Neural crest cell (in vitro differentiated cells): ENCODE data around the gene KRT32. TPM values are rescaled to one million over a fixed set of nuclear protein-coding genes. Genes with fewer than 3 reads are reported as not detected.
A peak's percentile ranks its signal among the peaks of the same experiment; 100 is the strongest.

Source experiments
- DNase-seq: peaks from one replicate; pipeline ENCODE4 v3.0.0; 2021; ENCODE audit warnings: low read depth, mixed read lengths, low spot score
- H3K27ac Mint-ChIP-seq: one replicate; pipeline ENCODE4 v1.8.0; 2021; ENCODE audit warnings: mild to moderate bottlenecking, mixed read lengths; ENCODE audit not compliant: unreplicated experiment
- H3K27me3 Mint-ChIP-seq: 2 replicates; pipeline ENCODE4 v1.8.0; 2021; ENCODE audit warnings: low read depth, mild to moderate bottlenecking, mixed read lengths
- H3K36me3 Mint-ChIP-seq: 2 replicates; pipeline ENCODE4 v1.8.0; 2021; ENCODE audit warnings: low read depth, mild to moderate bottlenecking, mixed read lengths
- H3K4me1 Mint-ChIP-seq: 2 replicates; pipeline ENCODE4 v1.8.0; 2021; ENCODE audit warnings: mixed read lengths
- H3K4me3 Mint-ChIP-seq: one replicate; pipeline ENCODE4 v1.8.0; 2021; ENCODE audit warnings: mild to moderate bottlenecking, mixed read lengths
- H3K9me3 Mint-ChIP-seq: 2 replicates; pipeline ENCODE4 v1.8.0; 2021; ENCODE audit warnings: mixed read lengths
- total RNA-seq: library from RNA; stranded (reverse); gene quantifications from 2 replicates; pipeline ENCODE4 v1.2.1, GENCODE V29; 2021
- TF ChIP-seq, protein P1 (sequence below): fragments of 200-600 bp; sonication (generic); conservative IDR thresholded peaks from 2 replicates; pipeline ENCODE4 v1.5.0; 2021; ENCODE audit warnings: antibody characterized with exemption, mild to moderate bottlenecking

KRT32 gene
- total RNA-seq, 1 donor from 2014 or later, result not detected

DNA sequence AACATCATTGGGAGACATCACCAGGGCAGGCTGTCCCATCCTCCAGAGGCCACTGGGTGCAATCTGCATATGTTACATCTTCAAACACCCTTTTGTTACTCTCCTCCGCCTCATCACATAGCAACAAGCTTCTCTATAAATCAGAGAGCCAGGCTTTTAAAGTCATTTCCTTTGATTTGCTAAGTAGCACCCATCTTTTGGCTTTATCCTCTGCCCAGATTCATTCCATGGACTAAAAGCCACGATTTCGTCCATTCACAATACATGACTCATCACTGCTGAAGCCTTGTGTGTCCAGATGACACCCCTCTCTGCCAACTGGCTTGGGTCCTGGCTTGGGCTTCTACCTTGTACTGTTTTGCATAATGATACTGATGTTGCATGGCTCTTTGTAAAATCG lies 24.4 kb downstream of the KRT32 start:
- DNase-seq, result no peak
- no peaks in the 10 kb centered on the region for H3K36me3 Mint-ChIP-seq
- H3K27me3 Mint-ChIP-seq, result no peaks in the 10 kb centered on the region
- peaks cover 3% of the 10 kb centered on the region for H3K9me3 Mint-ChIP-seq
- peaks cover 8% of the 10 kb centered on the region for H3K4me1 Mint-ChIP-seq
- no peak overlapping the region for H3K27ac Mint-ChIP-seq
- H3K4me3 Mint-ChIP-seq, result no peak overlapping the region
- TF ChIP-seq, protein P1, sequence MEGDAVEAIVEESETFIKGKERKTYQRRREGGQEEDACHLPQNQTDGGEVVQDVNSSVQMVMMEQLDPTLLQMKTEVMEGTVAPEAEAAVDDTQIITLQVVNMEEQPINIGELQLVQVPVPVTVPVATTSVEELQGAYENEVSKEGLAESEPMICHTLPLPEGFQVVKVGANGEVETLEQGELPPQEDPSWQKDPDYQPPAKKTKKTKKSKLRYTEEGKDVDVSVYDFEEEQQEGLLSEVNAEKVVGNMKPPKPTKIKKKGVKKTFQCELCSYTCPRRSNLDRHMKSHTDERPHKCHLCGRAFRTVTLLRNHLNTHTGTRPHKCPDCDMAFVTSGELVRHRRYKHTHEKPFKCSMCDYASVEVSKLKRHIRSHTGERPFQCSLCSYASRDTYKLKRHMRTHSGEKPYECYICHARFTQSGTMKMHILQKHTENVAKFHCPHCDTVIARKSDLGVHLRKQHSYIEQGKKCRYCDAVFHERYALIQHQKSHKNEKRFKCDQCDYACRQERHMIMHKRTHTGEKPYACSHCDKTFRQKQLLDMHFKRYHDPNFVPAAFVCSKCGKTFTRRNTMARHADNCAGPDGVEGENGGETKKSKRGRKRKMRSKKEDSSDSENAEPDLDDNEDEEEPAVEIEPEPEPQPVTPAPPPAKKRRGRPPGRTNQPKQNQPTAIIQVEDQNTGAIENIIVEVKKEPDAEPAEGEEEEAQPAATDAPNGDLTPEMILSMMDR, result no peak

DNA sequence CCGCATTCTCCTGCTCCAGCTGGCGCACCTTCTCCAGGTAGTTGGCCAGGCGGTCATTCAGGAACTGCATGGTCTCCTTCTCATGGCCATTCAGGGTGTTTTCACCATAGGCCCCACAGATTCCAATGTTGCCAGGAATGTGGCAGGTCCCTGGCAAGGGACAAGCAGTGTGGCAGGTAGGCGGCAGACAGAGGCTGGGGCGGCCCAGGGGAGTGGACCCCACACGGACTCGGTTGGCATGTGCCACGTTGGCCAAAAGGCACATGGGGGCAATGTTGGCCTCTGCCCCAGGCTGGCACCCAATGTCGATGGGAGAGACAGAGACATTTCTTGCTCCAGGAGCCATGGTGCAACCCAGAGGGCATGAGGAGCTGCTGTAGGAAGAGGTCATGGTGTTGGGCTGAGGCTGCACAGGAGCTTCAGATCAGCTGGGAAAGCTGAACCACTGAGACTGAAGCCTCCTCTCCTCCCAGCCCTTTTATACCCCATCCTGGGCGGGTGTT lies 26.6 kb downstream of the KRT32 start, which contains the start of gene KRT38:
Gene KRT38 (minus strand): TSS at position 453 of the 503 bp plus-strand sequence. CDS start 62 bp downstream, at position 391.
- H3K27me3 Mint-ChIP-seq, result no peaks in the 10 kb centered on the region
- peaks cover 3% of the 10 kb centered on the region for H3K9me3 Mint-ChIP-seq
- no peak within 1 kb of the TSS for H3K4me3 Mint-ChIP-seq
- H3K27ac Mint-ChIP-seq, result no peak within 1 kb of the TSS
- TF ChIP-seq, protein P1, result no peak
- peaks cover 8% of the 10 kb centered on the region for H3K4me1 Mint-ChIP-seq
- no peaks in the 10 kb centered on the region for H3K36me3 Mint-ChIP-seq
- no peak for DNase-seq

DNA sequence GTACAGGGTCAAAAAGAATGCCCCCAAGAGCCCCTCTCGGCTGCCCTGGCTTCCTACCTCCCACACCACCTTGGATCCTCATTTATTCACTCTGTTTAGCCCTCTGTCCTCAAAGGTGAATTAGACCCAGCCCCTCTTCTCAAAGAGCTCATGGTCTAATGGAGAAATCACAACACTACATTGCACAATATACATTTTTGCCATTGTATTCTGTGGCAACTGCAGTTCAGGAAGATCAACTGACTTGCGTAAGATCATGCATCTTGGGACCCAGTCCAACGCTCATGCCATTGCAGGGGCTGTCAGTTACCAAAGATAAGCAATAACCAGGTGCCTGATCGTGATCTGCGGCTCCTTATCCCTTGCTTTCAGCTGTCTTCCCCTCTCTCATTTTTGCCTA lies 27.8 kb downstream of the KRT32 start:
- Mint-ChIP-seq H3K27ac (no peak overlapping the region), H3K36me3 (no peaks in the 10 kb centered on the region), H3K4me3 (no peak overlapping the region), H3K9me3 (peaks cover under 1% of the 10 kb centered on the region), H3K4me1 (peaks cover 10% of the 10 kb centered on the region), H3K27me3 (no peaks in the 10 kb centered on the region)
- TF ChIP-seq, protein P1, result no peak
- no peak for DNase-seq

DNA sequence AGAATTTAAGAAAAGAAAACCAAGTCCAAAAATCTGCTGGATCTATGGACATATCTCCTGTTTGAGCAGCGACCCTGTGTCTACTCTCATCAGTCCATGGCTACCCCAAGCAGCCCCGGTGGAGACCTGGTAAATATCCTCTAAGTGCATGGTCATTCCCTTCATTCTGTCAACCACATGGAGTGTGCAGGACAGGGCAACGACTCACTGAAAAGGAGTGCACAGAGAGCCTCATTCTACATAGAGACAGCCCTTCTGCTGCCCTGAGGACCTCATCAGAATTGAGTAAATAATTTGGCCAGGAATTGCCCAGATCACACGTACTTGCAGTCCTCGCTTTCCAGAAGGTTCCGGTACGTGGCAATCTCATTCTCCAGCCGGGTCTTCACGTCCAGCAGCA lies 29.4 kb downstream of the KRT32 start:
- Mint-ChIP-seq H3K36me3 (no peaks in the 10 kb centered on the region), H3K27me3 (no peaks in the 10 kb centered on the region), H3K27ac (no peak overlapping the region), H3K4me3 (no peak overlapping the region), H3K4me1 (peaks cover 19% of the 10 kb centered on the region), H3K9me3 (no peaks in the 10 kb centered on the region)
- DNase-seq, result no peak
- TF ChIP-seq, protein P1, result no peak

DNA sequence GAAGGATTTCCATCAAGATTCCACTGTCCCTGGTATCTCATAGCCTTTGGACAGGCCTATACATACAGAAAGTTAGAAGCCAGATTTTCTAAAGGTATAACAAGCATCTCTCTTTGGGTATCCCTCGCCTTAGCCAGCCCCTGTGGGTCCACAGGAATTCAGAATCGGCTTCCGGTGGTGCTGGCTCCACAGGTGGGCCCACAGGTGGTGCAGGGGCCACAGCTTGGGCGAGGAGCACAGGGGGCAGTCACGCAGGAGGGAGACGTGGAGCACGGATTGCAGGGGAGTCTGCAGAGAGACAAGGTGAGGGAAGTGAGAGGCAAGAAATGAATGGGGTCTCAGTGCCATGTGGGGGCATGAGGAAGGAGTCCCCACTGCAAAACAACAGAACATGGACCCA lies 29.9 kb downstream of the KRT32 start:
- Mint-ChIP-seq H3K27ac (peak overlapping the region; percentile 62), H3K9me3 (no peaks in the 10 kb centered on the region), H3K27me3 (no peaks in the 10 kb centered on the region), H3K36me3 (no peaks in the 10 kb centered on the region), H3K4me1 (peaks cover 14% of the 10 kb centered on the region), H3K4me3 (no peak overlapping the region)
- TF ChIP-seq, protein P1, result no peak
- DNase-seq, result no peak
